Measurements from ENCODE around the gene TOMM70. TPM values are rescaled to one million over a fixed set of nuclear protein-coding genes. Genes with fewer than 3 reads are reported as not detected.

The TOMM70 gene
- total and polyA plus RNA-seq, 2 donors from 2014 or later: 27.6 to 42.7 TPM

DNA sequence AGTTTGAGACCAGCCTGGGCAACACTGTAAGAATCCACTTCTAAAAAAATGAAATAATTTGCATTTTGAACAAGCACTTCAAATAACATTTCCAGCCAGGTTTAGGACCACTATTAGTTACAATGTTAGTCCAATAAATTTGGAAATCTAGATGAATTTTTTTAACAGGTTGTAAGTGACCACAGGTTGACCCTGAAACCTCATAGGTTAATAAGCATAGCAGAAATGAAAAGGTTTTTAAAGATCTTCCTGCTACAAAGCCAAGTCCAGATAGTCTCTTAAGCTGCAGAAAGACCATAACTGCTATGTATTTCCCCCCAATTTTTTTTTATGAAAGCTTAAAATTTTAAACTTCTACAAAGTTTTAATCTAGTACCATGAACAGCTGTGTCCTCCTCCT, 67.8 kb downstream of the TOMM70 start:
- no peaks in the 10 kb centered on the region for H3K36me3 ChIP-seq (ENCODE audit: control insufficient read depth in 2 of 3, insufficient read depth in 3 of 3, low read length in 3 of 3)
- intact Hi-C loops (cut with DNase I): no loop called here
- no peaks in the 10 kb centered on the region for H3K9me3 ChIP-seq (ENCODE audit: control insufficient read depth in 2 of 3, insufficient read depth in 1 of 3, low read length in 3 of 3)
- peak overlapping the region in 1 of 3 donors; percentile 4 for H3K4me3 ChIP-seq (ENCODE audit: low read length in 3 of 3)
- FAIRE-seq (no peak), DNase-seq (no peak)
- no peak overlapping the region for H3K9ac ChIP-seq (ENCODE audit: low read length in 3 of 3)
- H3K4me1 ChIP-seq (ENCODE audit: control insufficient read depth in 2 of 3, insufficient read depth in 2 of 3, low read depth in 1 of 3, low read length in 3 of 3): peaks cover 0 to 9% (median 0%) of the 10 kb centered on the region in 3 donors
- H3K27me3 ChIP-seq (ENCODE audit: control insufficient read depth, insufficient read depth, low read length): no peaks in the 10 kb centered on the region
- TF ChIP-seq, protein P1, sequence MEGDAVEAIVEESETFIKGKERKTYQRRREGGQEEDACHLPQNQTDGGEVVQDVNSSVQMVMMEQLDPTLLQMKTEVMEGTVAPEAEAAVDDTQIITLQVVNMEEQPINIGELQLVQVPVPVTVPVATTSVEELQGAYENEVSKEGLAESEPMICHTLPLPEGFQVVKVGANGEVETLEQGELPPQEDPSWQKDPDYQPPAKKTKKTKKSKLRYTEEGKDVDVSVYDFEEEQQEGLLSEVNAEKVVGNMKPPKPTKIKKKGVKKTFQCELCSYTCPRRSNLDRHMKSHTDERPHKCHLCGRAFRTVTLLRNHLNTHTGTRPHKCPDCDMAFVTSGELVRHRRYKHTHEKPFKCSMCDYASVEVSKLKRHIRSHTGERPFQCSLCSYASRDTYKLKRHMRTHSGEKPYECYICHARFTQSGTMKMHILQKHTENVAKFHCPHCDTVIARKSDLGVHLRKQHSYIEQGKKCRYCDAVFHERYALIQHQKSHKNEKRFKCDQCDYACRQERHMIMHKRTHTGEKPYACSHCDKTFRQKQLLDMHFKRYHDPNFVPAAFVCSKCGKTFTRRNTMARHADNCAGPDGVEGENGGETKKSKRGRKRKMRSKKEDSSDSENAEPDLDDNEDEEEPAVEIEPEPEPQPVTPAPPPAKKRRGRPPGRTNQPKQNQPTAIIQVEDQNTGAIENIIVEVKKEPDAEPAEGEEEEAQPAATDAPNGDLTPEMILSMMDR (IDR thresholded peaks at IDR 0.05; ENCODE audit: borderline replicate concordance, extremely low read depth, insufficient read depth): no peak
- no peak overlapping the region for H3K27ac ChIP-seq (ENCODE audit: low read depth in 2 of 2, low read length in 2 of 2)

DNA sequence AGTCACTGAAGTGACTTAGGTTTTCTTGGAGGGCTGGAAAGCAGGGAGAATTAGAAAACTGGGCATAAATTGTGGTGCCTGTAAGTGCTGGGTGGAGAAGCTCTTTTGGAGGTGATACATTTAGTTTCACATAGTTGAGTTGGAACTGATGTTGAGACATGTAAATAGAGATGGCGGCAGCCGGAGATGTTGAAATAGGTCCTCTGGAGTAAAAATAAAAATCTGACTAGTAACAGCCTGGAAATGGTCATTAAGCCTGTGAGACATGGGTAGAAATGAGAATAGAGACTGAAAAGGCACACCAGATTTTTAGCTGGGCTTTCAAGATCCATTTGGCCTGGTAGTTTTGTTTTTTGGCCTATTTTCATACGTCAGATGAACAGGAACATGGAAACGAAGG, 69.2 kb downstream of the TOMM70 start:
- H3K36me3 ChIP-seq (ENCODE audit: control insufficient read depth in 2 of 3, insufficient read depth in 3 of 3, low read length in 3 of 3): no peaks in the 10 kb centered on the region
- peaks cover 0 to 9% (median 0%) of the 10 kb centered on the region in 3 donors for H3K4me1 ChIP-seq (ENCODE audit: control insufficient read depth in 2 of 3, insufficient read depth in 2 of 3, low read depth in 1 of 3, low read length in 3 of 3)
- H3K27me3 ChIP-seq (ENCODE audit: control insufficient read depth, insufficient read depth, low read length): no peaks in the 10 kb centered on the region
- H3K4me3 ChIP-seq (ENCODE audit: low read length in 3 of 3): no peak overlapping the region
- H3K9me3 ChIP-seq (ENCODE audit: control insufficient read depth in 2 of 3, insufficient read depth in 1 of 3, low read length in 3 of 3): no peaks in the 10 kb centered on the region
- intact Hi-C loops (cut with DNase I): no loop called here
- TF ChIP-seq, protein P1 (IDR thresholded peaks at IDR 0.05; ENCODE audit: borderline replicate concordance, extremely low read depth, insufficient read depth): no peak
- DNase-seq (no peak), FAIRE-seq (no peak)
- H3K9ac ChIP-seq (ENCODE audit: low read length in 3 of 3): no peak overlapping the region
- no peak overlapping the region for H3K27ac ChIP-seq (ENCODE audit: low read depth in 2 of 2, low read length in 2 of 2)

DNA sequence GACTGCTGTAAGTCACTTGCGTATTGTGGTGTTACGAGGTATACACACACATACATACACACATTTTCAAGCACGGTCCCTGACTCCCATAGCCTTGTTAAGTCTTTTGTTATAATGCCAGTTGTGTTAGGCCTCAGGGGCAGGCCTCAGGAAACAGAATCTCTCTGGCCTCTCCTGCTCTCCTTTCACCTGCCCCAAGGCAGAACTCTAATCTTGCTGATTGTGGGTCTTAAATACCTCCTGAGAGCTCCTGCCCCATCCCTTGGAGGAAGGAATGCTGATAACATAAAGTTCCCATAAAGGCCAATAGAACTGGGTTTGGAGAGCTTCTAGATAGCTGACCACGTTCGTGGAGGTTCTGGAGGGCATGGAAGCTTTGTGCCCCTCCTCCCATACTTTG, 70.2 kb downstream of the TOMM70 start:
- Histone ChIP-seq H3K4me3 (ENCODE audit: low read length in 3 of 3) (no peak overlapping the region), H3K4me1 (ENCODE audit: control insufficient read depth in 2 of 3, insufficient read depth in 2 of 3, low read depth in 1 of 3, low read length in 3 of 3) (peaks cover 0 to 9% (median 0%) of the 10 kb centered on the region in 3 donors), H3K27ac (ENCODE audit: low read depth in 2 of 2, low read length in 2 of 2) (no peak overlapping the region), H3K9ac (ENCODE audit: low read length in 3 of 3) (no peak overlapping the region), H3K9me3 (ENCODE audit: control insufficient read depth in 2 of 3, insufficient read depth in 1 of 3, low read length in 3 of 3) (no peaks in the 10 kb centered on the region), H3K27me3 (ENCODE audit: control insufficient read depth, insufficient read depth, low read length) (no peaks in the 10 kb centered on the region), H3K36me3 (ENCODE audit: control insufficient read depth in 2 of 3, insufficient read depth in 3 of 3, low read length in 3 of 3) (no peaks in the 10 kb centered on the region)
- intact Hi-C loops (cut with DNase I): no loop called here
- TF ChIP-seq, protein P1 (IDR thresholded peaks at IDR 0.05; ENCODE audit: borderline replicate concordance, extremely low read depth, insufficient read depth): no peak
- DNase-seq: no peak
- FAIRE-seq: no peak
